GM18526 (cell line): ENCODE results near the gene ADAM8.

ENCODE experiments used
- POLR2A ChIP-seq: IDR thresholded peaks from 3 replicates; pipeline ENCODE4 v1.6.1; 2011; ENCODE audit not compliant: insufficient read length; ENCODE audit errors: extremely low read depth

Gene ADAM8

GRCh38 chr10:133277277-133277992 lies 767 bp upstream of the ADAM8 start:
- no peak for TF ChIP-seq POLR2A

- no peak for TF ChIP-seq POLR2A
Measured at GRCh38 chr10:133276100-133276434, 601 bp downstream of the ADAM8 start.

GRCh38 chr10:133275684-133276092 lies 980 bp downstream of the ADAM8 start:
- TF ChIP-seq POLR2A: peak; percentile 44

DNA sequence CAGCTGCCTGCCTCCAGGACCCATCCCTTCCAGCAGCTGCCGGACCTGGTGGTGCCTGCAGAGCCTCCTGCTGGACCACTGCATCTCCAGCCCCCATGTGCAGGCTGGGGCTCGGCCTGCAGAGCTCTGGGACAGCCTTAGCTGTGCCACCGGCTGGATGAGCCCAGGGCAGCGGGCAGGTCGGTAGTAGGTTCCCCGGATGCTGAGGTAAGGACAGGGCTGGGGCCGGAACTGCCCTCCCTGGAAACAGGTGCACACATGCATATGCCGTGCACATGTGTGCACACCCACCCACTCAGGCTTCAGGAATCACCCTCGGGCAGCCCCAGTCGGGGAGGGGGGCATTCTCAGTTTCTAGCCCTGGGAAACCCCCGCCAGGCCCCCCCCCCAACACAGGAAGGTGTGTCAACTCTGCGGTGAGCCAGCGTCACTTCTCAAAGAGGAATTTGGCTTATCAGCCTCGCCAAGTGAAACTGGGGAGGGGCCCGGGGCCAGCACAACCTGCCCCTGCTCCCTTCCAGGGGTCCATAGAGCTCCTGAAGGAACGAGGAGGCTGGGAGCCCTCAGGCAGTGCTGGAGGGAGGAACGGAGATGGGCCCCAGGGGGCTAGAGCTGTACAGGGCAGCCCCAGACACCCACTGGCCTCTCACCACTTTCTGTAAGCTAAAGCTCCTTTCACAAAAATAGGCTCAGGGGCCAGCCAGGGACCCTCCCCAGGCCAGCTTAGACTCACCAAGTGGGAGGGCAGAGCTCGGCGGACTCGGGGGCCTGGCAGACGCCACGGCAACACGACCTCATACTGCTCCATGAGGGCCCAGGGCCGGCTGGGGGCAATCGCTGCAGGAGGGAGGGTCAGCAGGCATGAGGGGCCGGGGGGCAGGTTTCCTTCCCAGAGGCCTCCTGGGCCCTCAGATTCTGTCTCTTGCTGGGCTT lies 1.7 kb downstream of the ADAM8 start:
- peak; percentile 55 for TF ChIP-seq POLR2A

DNA sequence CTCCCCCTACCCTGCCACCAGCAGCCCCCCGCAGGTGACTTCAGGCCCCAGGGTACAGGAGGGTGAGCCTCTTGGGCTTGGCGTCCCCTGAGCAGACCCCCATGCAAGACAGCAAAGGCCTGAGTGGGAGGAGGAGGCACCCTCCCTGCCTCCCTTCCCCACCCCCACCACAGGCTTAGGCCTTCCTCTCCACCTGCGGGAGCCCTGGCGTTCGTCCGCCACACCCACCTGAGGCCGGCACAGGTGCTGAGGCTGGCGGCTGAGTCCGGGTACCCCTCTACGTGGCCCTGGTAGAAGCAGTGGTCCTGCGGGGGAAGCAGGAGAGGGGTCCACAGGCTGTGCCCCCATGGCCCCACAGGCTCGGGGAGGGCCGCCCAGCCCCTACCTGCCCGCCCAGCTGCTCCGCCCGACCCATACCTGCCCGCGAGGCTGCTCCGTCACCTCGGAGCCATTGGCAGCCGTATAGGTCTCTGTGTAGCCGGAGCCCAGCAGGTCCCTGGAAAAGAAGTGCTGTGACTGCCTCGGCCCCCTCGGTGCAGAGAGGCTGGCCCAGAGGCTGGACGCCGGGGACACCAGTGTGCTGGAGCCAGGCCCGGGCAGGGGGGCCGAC lies 3.0 kb downstream of the ADAM8 start:
- TF ChIP-seq POLR2A: no peak

GRCh38 chr10:133272964-133273420 lies 3.7 kb downstream of the ADAM8 start:
- no peak for TF ChIP-seq POLR2A

- no peak for TF ChIP-seq POLR2A
Measured at GRCh38 chr10:133272301-133272963, 4.2 kb downstream of the ADAM8 start.

DNA sequence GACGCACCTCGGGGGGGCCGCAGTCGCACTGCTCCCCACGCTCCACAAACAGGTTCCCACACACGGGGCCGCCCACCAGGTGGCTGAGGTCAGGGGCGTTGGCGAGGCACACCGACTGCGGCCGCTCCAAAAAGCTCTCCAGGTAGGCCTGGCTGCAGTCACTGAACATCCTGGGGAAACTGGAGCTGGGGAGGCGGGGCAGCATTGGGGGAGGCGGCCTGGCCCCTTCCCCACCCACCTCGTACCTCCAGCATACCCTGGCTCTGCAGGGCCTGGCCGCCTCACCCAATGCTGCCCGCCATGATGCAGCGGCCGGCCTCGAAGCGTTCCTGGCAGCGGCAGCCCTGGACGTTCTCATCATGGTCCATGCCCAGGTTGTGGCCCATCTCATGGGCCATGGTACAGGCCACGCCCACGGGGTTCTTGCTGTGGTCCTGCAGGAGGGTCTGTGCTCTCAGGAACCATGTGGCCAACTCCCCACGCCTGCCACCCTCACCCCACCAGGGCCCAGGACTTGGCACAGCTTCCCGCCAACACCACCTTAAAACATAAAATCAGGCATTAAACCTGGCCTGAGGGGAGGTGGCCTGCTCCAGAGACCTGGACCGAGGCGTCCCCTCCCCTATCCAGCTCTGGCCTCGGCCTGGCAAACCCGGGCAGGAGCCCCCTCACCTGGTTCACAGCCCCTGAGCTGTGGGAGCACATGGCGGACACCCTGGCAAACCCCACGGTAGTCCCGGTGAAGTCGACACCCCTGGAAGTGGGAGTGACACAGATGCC lies 5.0 kb downstream of the ADAM8 start:
- no peak for TF ChIP-seq POLR2A

DNA sequence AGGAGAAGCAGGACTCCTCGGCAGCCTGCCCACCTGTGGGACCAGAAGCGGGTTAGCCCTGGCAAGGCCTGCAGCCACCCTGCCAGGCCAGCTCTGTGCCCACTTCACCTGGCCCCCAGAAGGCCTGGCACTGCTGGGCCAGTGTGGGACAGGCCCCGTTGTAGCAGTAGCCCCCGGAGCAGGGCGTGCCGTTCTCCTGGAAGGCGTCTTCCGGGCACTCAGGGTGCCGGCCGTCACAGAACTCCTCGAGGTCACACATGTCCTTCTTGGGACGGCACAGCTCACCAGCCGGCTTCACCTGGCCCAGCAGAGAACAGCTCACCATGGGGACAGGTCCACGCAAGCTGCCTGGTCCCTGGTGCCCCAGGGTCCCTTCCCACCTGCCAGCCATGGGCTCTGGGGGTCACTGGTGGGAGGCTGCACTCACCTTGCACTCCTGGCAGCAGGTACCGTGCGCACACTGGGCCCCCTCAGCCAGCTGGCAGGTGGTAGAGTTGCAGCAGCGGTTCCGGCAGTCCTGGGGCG lies 5.8 kb downstream of the ADAM8 start:
- no peak for TF ChIP-seq POLR2A

- no peak for TF ChIP-seq POLR2A
Measured at GRCh38 chr10:133270204-133270603, 6.5 kb downstream of the ADAM8 start.

DNA sequence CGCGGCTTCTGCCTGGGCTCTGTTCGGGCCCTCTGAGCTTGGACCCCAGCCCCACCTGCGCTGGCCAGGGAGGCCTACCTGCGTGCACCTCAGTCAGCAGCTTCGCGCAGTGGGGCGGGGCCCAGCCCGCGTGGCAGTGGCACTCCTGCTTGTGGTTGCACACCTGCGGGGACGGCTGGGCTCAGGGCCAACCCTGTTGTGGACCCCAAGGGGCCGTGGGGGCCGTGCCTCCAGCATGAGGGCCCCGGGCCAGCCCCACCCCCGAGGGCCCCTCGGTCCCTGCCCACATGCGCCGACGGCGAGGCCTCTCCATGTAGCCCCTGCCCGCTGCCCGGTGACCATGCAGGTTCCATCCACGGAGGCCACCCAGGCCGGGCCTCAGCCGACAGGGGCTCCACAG lies 7.3 kb downstream of the ADAM8 start:
- TF ChIP-seq POLR2A: no peak

- no peak for TF ChIP-seq POLR2A
Measured at GRCh38 chr10:133268532-133268931, 8.1 kb downstream of the ADAM8 start.

DNA sequence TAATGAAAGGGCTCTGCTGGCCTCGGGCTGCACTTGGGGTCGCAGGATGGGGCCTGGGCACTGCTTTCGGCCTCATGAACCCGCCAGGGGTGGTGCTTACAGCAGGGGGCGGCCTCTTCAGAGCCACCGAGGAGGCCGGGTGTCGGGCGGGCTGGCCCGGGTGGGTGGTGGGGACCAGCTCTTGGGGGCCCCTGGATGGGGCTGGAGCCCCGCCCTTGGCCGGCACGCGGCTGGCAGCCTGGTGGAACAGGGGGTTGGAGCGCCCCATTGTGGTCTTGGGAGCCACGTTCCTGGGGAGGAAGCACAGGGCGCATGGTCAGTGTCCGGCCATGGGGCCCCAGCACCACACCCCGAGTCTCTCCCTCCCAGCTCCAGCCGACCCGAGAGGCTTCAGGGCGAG lies 8.8 kb downstream of the ADAM8 start:
- TF ChIP-seq POLR2A: no peak

- no peak for TF ChIP-seq POLR2A
Measured at GRCh38 chr10:133267293-133267692, 9.4 kb downstream of the ADAM8 start.
